H9 (cell line): Measurements from ENCODE around the gene PCDHGC5. TPM values are rescaled to one million over a fixed set of nuclear protein-coding genes. Genes with fewer than 3 reads are reported as not detected.

ENCODE experiments used
- DNase-seq: peaks from one replicate; pipeline ENCODE4 v3.0.0-alpha.2; 2017
- H2AFZ ChIP-seq: one replicate; pipeline ENCODE4 v1.6.1; 2013; ENCODE audit warnings: mild to moderate bottlenecking, low read length, control low read depth, moderate library complexity
- H2AK5ac ChIP-seq: 2 replicates; pipeline ENCODE4 v1.6.1; 2013; ENCODE audit warnings: low read length, control low read depth, mixed read lengths; ENCODE audit not compliant: insufficient read length
- H2BK120ac ChIP-seq: one replicate; pipeline ENCODE4 v1.6.1; 2013; ENCODE audit warnings: low read depth, mild to moderate bottlenecking, low read length, control low read depth, inconsistent platforms; ENCODE audit not compliant: poor library complexity, severe bottlenecking
- H2BK12ac ChIP-seq: 2 replicates; pipeline ENCODE4 v1.6.1; 2013; ENCODE audit warnings: low read length, control low read depth, mixed read lengths, low read depth; ENCODE audit not compliant: insufficient read length
- H2BK15ac ChIP-seq: 2 replicates; pipeline ENCODE4 v1.6.1; 2013; ENCODE audit warnings: low read depth, low read length, control low read depth
- H2BK20ac ChIP-seq: one replicate; pipeline ENCODE4 v1.6.1; 2013; ENCODE audit warnings: low read depth, mild to moderate bottlenecking, low read length, control low read depth, inconsistent platforms; ENCODE audit not compliant: poor library complexity, severe bottlenecking
- H2BK5ac ChIP-seq: 2 replicates; pipeline ENCODE4 v1.6.1; 2013; ENCODE audit warnings: low read length, control low read depth, mixed read lengths; ENCODE audit not compliant: insufficient read length
- H3K14ac ChIP-seq: 2 replicates; pipeline ENCODE4 v1.6.1; 2013; ENCODE audit warnings: low read length, control low read depth; ENCODE audit not compliant: insufficient read depth
- H3K18ac ChIP-seq: 2 replicates; pipeline ENCODE4 v1.6.1; 2013; ENCODE audit warnings: low read depth, mild to moderate bottlenecking, mixed read lengths, low read length, control low read depth; ENCODE audit not compliant: insufficient read length
- H3K23ac ChIP-seq: 2 replicates; pipeline ENCODE4 v1.6.1; 2013; ENCODE audit warnings: low read length, control low read depth, mixed read lengths, low read depth; ENCODE audit not compliant: insufficient read length
- H3K23me2 ChIP-seq: 2 replicates; pipeline ENCODE4 v1.6.1; 2013; ENCODE audit warnings: low read depth, mild to moderate bottlenecking, mixed read lengths, low read length, control low read depth; ENCODE audit not compliant: insufficient read length, poor library complexity, severe bottlenecking
- H3K27ac ChIP-seq: 2 replicates; pipeline ENCODE4 v1.5.1; 2013; ENCODE audit warnings: low read length, control low read depth, mixed read lengths, low read depth; ENCODE audit not compliant: insufficient read length
- H3K27me3 ChIP-seq: 2 replicates; pipeline ENCODE4 v1.6.1; 2013; ENCODE audit warnings: low read length, control low read depth, inconsistent platforms; ENCODE audit not compliant: insufficient read depth
- H3K4ac ChIP-seq: 2 replicates; pipeline ENCODE4 v1.6.1; 2013; ENCODE audit warnings: low read depth, mild to moderate bottlenecking, control low read depth, inconsistent platforms, low read length, moderate library complexity
- H3K4me1 ChIP-seq: 2 replicates; pipeline ENCODE4 v1.6.1; 2013; ENCODE audit warnings: low read length, control low read depth, inconsistent platforms; ENCODE audit not compliant: insufficient read depth
- H3K4me2 ChIP-seq: 2 replicates; pipeline ENCODE4 v1.6.1; 2013; ENCODE audit warnings: low read length, control low read depth, mixed read lengths; ENCODE audit not compliant: insufficient read length, insufficient read depth
- H3K56ac ChIP-seq: 2 replicates; pipeline ENCODE4 v1.6.1; 2013; ENCODE audit warnings: low read depth, mild to moderate bottlenecking, mixed read lengths, low read length, control low read depth; ENCODE audit not compliant: insufficient read length
- H3K79me1 ChIP-seq: 2 replicates; pipeline ENCODE4 v1.6.1; 2013; ENCODE audit warnings: low read depth, mild to moderate bottlenecking, moderate library complexity, low read length, control low read depth, inconsistent platforms; ENCODE audit not compliant: insufficient read depth, poor library complexity, severe bottlenecking
- H3K79me2 ChIP-seq: 2 replicates; pipeline ENCODE4 v1.6.1; 2013; ENCODE audit warnings: low read length, control low read depth, inconsistent platforms; ENCODE audit not compliant: insufficient read depth
- H3K9ac ChIP-seq: 2 replicates; pipeline ENCODE4 v1.6.1; 2013; ENCODE audit warnings: low read length, control low read depth, mixed read lengths; ENCODE audit not compliant: insufficient read length; ENCODE audit errors: extremely low read depth
- H3K9me3 ChIP-seq: one replicate; pipeline ENCODE4 v1.6.1; 2013; ENCODE audit warnings: low read depth, low read length, inconsistent platforms; ENCODE audit not compliant: control insufficient read depth
- H3T11ph ChIP-seq: one replicate; pipeline ENCODE4 v1.6.1; 2013; ENCODE audit warnings: mild to moderate bottlenecking, low read length, control low read depth, inconsistent platforms
- H4K20me1 ChIP-seq: one replicate; pipeline ENCODE4 v1.6.1; 2013; ENCODE audit not compliant: control insufficient read depth, insufficient read length, insufficient read depth
- H4K5ac ChIP-seq: 2 replicates; pipeline ENCODE4 v1.6.1; 2013; ENCODE audit warnings: low read depth, mild to moderate bottlenecking, mixed read lengths, low read length, control low read depth; ENCODE audit not compliant: insufficient read length
- H4K8ac ChIP-seq: replicated peaks from 2 replicates; pipeline ENCODE4 v1.6.1; 2013; ENCODE audit warnings: low read length, control low read depth, mixed read lengths, low read depth; ENCODE audit not compliant: insufficient read length
- H4K91ac ChIP-seq: 2 replicates; pipeline ENCODE4 v1.6.1; 2013; ENCODE audit warnings: low read depth, mild to moderate bottlenecking, moderate library complexity, mixed read lengths, low read length, control low read depth; ENCODE audit not compliant: insufficient read length
- H3K27ac Mint-ChIP-seq, 3 experiments: 2 replicates in 2 of 3; 3 replicates in 1 of 3; pipeline ENCODE4 v1.8.0; 2020 to 2021; ENCODE audit warnings: mixed read lengths in 3 of 3, mild to moderate bottlenecking in 1 of 3, moderate library complexity in 1 of 3
- H3K27me3 Mint-ChIP-seq: 2 replicates; pipeline ENCODE4 v1.8.0; 2021; ENCODE audit warnings: low read depth, mild to moderate bottlenecking, moderate library complexity, mixed read lengths
- H3K36me3 Mint-ChIP-seq, 3 experiments: 2 replicates in 2 of 3; 3 replicates in 1 of 3; pipeline ENCODE4 v1.8.0; 2020 to 2021; ENCODE audit warnings: low read depth in 3 of 3, mixed read lengths in 3 of 3; ENCODE audit not compliant: insufficient read depth in 1 of 3
- H3K4me1 Mint-ChIP-seq, 2 experiments: 2 replicates each; pipeline ENCODE4 v1.8.0; 2020; ENCODE audit warnings: mixed read lengths in 2 of 2
- H3K4me3 Mint-ChIP-seq, 2 experiments: 2 replicates in 1 of 2; 3 replicates in 1 of 2; pipeline ENCODE4 v1.8.0; 2020 to 2021; ENCODE audit warnings: mild to moderate bottlenecking in 2 of 2, mixed read lengths in 2 of 2, moderate library complexity in 1 of 2
- H3K9me3 Mint-ChIP-seq, 2 experiments: 2 replicates in 1 of 2; 3 replicates in 1 of 2; pipeline ENCODE4 v1.8.0; 2020; ENCODE audit warnings: mild to moderate bottlenecking in 2 of 2, mixed read lengths in 2 of 2, moderate library complexity in 1 of 2
- CTCF ChIP-seq: fragments of 200-600 bp; sonication (generic); conservative IDR thresholded peaks from 3 replicates; pipeline ENCODE4 v1.8.0; 2021; ENCODE audit warnings: antibody characterized with exemption, mild to moderate bottlenecking
- WGBS: extraction: QIAGEN DNeasy Blood & Tissue Kit; methylation state at CpG from one replicate; pipeline ENCODE4 v1.1.7; 2013; ENCODE audit warnings: missing lambda C conversion rate, low lambda C conversion rate, mixed read lengths; ENCODE audit not compliant: insufficient read length; ENCODE audit errors: extremely low coverage; 5-methylcytosine and 5-hydroxymethylcytosine counted together
- total RNA-seq: library from RNA; stranded (reverse); gene quantifications from 2 replicates; pipeline ENCODE4 v1.2.1, GENCODE V29; 2021

The PCDHGC5 gene
- total RNA-seq, 1 experiment from 2014 or later: 0.66 TPM

- no peak overlapping the region for H3K4ac ChIP-seq
- no peak overlapping the region for H4K91ac ChIP-seq
- no peaks in the 10 kb centered on the region for H3K9me3 ChIP-seq
- H2BK5ac ChIP-seq: no peak overlapping the region
- no CpG with 5 or more reads among the region's 28 CpGs for WGBS
- H3K27ac ChIP-seq: no peak overlapping the region
- Mint-ChIP-seq H3K27ac (peak overlapping the region in 2 of 3 experiments; percentile 28 to 79; a peak in 2 of 7 replicates), H3K9me3 (no peaks in the 10 kb centered on the region; a peak in 1 of 5 replicates), H3K36me3 (peaks cover 15 to 30% (median 24%) of the 10 kb centered on the region in 3 experiments), H3K4me3 (peak overlapping the region; percentile 75 to 88), H3K4me1 (peaks cover 52 to 64% of the 10 kb centered on the region in 2 experiments), H3K27me3 (peaks cover 3% of the 10 kb centered on the region; the same call in 1 of the 2 replicates)
- no peak overlapping the region for H3K56ac ChIP-seq
- H2BK20ac ChIP-seq: no peak overlapping the region
- no peaks in the 10 kb centered on the region for H3K79me2 ChIP-seq
- no peak overlapping the region for H2AK5ac ChIP-seq
- no peak overlapping the region for H4K8ac ChIP-seq
- peak overlapping the region; percentile 91 for H3K4me2 ChIP-seq
- no peak overlapping the region for H4K5ac ChIP-seq
- peak; percentile 98 for TF ChIP-seq CTCF
- no peak overlapping the region for H3K14ac ChIP-seq
- H4K20me1 ChIP-seq: no peaks in the 10 kb centered on the region
- H3K79me1 ChIP-seq: no peaks in the 10 kb centered on the region
- peak; percentile 97 for DNase-seq
- H2BK120ac ChIP-seq: no peak overlapping the region
- no peak overlapping the region for H3K23ac ChIP-seq
- H2BK15ac ChIP-seq: no peak overlapping the region
- no peak overlapping the region for H3T11ph ChIP-seq
- H3K27me3 ChIP-seq: no peaks in the 10 kb centered on the region
- H3K9ac ChIP-seq: no peak overlapping the region
- peaks cover 17% of the 10 kb centered on the region for H3K23me2 ChIP-seq
- peaks cover 4% of the 10 kb centered on the region; the same call in 1 of the 2 replicates for H3K4me1 ChIP-seq
- no peak overlapping the region for H2AFZ ChIP-seq
- H3K18ac ChIP-seq: no peak overlapping the region
- H2BK12ac ChIP-seq: no peak overlapping the region
These were observed 23.6 kb downstream of the PCDHGC5 start for GRCh38 chr5:141512390-141512910.
